ENCODE results near the gene FADS1. TPM values are rescaled to one million over a fixed set of nuclear protein-coding genes. Genes with fewer than 3 reads are reported as not detected.

The FADS1 gene
- total RNA-seq, 1 experiment from 2014 or later: 186 TPM

DNA sequence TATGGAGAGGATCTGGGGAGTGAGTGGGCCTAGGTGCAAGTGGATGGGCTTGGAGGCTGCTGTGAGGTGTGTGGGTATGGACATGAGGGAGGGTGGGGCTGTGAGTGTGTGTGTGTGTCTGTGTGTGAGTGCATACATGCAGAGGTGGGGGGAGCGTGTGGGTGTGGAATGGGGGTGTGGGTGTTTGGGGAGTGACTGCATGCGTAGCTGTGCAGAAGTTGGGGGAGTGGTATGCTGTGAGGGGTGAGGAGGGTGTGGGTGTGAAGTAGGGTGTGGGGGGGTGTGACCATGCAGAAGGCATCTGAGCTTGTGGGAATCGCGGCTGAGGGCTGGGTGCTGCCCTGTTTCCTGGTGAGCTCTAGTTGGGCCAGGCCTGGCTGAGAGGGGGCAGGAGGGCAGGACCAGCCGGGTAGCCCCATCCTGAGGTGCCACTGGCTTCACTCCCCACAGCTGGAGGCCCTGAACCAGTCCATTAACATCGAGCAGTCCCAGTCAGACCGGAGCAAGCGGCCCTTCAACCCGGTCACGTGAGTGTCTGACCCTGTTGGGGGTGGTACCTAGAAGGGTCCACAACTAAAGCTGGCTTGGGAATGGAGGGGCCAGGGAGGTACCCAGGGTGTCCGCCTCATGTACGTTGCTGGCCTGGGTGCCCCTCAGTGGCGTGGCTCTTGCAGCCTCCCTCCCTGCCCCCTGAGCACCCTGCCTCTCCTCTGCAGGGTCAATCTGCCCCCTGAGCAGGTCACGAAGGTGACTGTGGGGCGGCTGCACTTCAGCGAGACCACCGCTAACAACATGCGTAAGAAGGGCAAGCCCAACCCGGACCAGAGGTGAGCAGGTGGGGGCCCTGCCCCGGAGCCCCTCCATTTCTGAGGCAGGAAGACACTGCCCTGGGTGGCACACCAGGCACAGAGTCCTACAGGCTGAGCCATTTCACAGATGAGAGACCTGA is 40.9 kb downstream of the FADS1 start:
- no peaks in the 10 kb centered on the region for H3K36me3 ChIP-seq (ENCODE audit: control insufficient read depth, insufficient read depth, low read length)
- H3K27ac ChIP-seq (ENCODE audit: low read length): no peak overlapping the region
- no TSS peak for BruUV-seq (replicated peaks)
- CTCF ChIA-PET: interaction anchor here (0.5 to 0.7 kb wide), 3 partner anchors 9 to 114 kb away, joined by 3 to 4 read pairs (median 3); no protein-coding TSS in a partner anchor
- intact Hi-C loops (cut with micrococcal nuclease; ENCODE audit: unreplicated experiment) (no loop called here), in situ Hi-C loops (cut with HindIII; ENCODE audit: low pct_unique_long_range_greater_than_20kb, low sequenced_read_pairs) (no loop called here)
- ATAC-seq (no peak), DNase-seq (ENCODE audit: low read depth, low spot score) (no peak)
- H3K4me1 ChIP-seq (ENCODE audit: control insufficient read depth, insufficient read depth, low read length): peaks cover 3% of the 10 kb centered on the region; the same call in 1 of the 2 replicates
- POLR2A ChIA-PET: interaction anchor here (0.6 kb wide), 1 partner anchor 1445 kb away, joined by 15 read pairs; no protein-coding TSS in a partner anchor
- no peaks in the 10 kb centered on the region for H3K9me3 ChIP-seq (ENCODE audit: control insufficient read depth, insufficient read depth, low read depth, low read length)
- no peaks in the 10 kb centered on the region for H3K27me3 ChIP-seq (ENCODE audit: control insufficient read depth, insufficient read depth, low read length)
- TF ChIP-seq POLR2AphosphoS5 (IDR thresholded peaks at IDR 0.05; ENCODE audit: low read depth, low read length): no peak
- TF ChIP-seq, protein P1, sequence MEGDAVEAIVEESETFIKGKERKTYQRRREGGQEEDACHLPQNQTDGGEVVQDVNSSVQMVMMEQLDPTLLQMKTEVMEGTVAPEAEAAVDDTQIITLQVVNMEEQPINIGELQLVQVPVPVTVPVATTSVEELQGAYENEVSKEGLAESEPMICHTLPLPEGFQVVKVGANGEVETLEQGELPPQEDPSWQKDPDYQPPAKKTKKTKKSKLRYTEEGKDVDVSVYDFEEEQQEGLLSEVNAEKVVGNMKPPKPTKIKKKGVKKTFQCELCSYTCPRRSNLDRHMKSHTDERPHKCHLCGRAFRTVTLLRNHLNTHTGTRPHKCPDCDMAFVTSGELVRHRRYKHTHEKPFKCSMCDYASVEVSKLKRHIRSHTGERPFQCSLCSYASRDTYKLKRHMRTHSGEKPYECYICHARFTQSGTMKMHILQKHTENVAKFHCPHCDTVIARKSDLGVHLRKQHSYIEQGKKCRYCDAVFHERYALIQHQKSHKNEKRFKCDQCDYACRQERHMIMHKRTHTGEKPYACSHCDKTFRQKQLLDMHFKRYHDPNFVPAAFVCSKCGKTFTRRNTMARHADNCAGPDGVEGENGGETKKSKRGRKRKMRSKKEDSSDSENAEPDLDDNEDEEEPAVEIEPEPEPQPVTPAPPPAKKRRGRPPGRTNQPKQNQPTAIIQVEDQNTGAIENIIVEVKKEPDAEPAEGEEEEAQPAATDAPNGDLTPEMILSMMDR (IDR thresholded peaks at IDR 0.05): no peak
- TF ChIP-seq TCF7L2 (IDR thresholded peaks at IDR 0.05; ENCODE audit: low read depth, low read length): no peak
- H3K4me3 ChIP-seq (ENCODE audit: low read depth in 2 of 2, low read length in 2 of 2): no peak overlapping the region

DNA sequence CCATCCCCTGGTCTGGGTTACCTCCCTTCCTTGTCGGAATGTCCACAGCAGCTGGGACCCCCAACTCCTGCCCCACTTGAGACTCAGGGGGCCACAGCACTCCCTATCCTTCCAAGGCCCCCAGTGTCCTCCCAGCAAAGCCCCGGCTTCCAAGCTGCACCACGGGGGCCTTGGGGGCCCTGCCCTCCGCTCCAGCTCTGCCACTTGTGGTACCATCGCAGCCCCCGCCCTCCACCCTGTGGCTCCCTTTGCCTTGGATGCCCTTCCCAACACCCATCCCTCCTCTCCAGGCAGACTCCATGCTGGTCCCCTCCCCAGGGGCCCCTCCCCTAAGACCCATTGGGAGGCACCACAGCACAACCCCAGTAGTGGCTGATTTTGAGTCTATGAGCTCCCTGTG is 41.7 kb downstream of the FADS1 start:
- in situ Hi-C loops (cut with HindIII; ENCODE audit: low pct_unique_long_range_greater_than_20kb, low sequenced_read_pairs) (no loop called here), intact Hi-C loops (cut with micrococcal nuclease; ENCODE audit: unreplicated experiment) (no loop called here)
- DNase-seq (ENCODE audit: low read depth, low spot score): no peak
- ChIA-PET CTCF (interaction anchor here (0.7 kb wide), 1 partner anchor 9 kb away, joined by 3 read pairs; no protein-coding TSS in a partner anchor), POLR2A (interaction anchor here (0.6 kb wide), 1 partner anchor 1445 kb away, joined by 15 read pairs; no protein-coding TSS in a partner anchor)
- H3K4me1 ChIP-seq (ENCODE audit: control insufficient read depth, insufficient read depth, low read length): peaks cover 3% of the 10 kb centered on the region
- no peak for ATAC-seq
- H3K27ac ChIP-seq (ENCODE audit: low read length): no peak overlapping the region
- no peaks in the 10 kb centered on the region for H3K36me3 ChIP-seq (ENCODE audit: control insufficient read depth, insufficient read depth, low read length)
- no peaks in the 10 kb centered on the region for H3K27me3 ChIP-seq (ENCODE audit: control insufficient read depth, insufficient read depth, low read length)
- TF ChIP-seq POLR2AphosphoS5 (IDR thresholded peaks at IDR 0.05; ENCODE audit: low read depth, low read length) (no peak), SIN3A (IDR thresholded peaks at IDR 0.05; ENCODE audit: borderline replicate concordance, insufficient read depth, low read depth, low read length) (no peak), TCF7L2 (IDR thresholded peaks at IDR 0.05; ENCODE audit: low read depth, low read length) (no peak)
- TF ChIP-seq, protein P2, sequence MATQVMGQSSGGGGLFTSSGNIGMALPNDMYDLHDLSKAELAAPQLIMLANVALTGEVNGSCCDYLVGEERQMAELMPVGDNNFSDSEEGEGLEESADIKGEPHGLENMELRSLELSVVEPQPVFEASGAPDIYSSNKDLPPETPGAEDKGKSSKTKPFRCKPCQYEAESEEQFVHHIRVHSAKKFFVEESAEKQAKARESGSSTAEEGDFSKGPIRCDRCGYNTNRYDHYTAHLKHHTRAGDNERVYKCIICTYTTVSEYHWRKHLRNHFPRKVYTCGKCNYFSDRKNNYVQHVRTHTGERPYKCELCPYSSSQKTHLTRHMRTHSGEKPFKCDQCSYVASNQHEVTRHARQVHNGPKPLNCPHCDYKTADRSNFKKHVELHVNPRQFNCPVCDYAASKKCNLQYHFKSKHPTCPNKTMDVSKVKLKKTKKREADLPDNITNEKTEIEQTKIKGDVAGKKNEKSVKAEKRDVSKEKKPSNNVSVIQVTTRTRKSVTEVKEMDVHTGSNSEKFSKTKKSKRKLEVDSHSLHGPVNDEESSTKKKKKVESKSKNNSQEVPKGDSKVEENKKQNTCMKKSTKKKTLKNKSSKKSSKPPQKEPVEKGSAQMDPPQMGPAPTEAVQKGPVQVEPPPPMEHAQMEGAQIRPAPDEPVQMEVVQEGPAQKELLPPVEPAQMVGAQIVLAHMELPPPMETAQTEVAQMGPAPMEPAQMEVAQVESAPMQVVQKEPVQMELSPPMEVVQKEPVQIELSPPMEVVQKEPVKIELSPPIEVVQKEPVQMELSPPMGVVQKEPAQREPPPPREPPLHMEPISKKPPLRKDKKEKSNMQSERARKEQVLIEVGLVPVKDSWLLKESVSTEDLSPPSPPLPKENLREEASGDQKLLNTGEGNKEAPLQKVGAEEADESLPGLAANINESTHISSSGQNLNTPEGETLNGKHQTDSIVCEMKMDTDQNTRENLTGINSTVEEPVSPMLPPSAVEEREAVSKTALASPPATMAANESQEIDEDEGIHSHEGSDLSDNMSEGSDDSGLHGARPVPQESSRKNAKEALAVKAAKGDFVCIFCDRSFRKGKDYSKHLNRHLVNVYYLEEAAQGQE (IDR thresholded peaks at IDR 0.05; ENCODE audit: insufficient read depth in 1 of 2, low read depth in 2 of 2, low read length in 1 of 2): no peak
- TF ChIP-seq, protein P1 (IDR thresholded peaks at IDR 0.05): no peak
- BruUV-seq (replicated peaks): no TSS peak
- H3K4me3 ChIP-seq (ENCODE audit: low read depth in 2 of 2, low read length in 2 of 2): no peak overlapping the region
- no peaks in the 10 kb centered on the region for H3K9me3 ChIP-seq (ENCODE audit: control insufficient read depth, insufficient read depth, low read depth, low read length)
